ENCODE data around the gene EMP3. TPM values are rescaled to one million over a fixed set of nuclear protein-coding genes. Genes with fewer than 3 reads are reported as not detected.

Gene EMP3
- polyA plus RNA-seq, 4 donors, result 64.9 to 82.5 (median 74.9) TPM

- DNase-seq (ENCODE audit: low read depth in 4 of 4, low spot score in 2 of 4), result no peak
Measured at GRCh38 chr19:48342841-48343540, 17.6 kb downstream of the EMP3 start.

- DNase-seq (ENCODE audit: low read depth in 4 of 4, low spot score in 2 of 4), result no peak
Measured at GRCh38 chr19:48344892-48345291, 19.5 kb downstream of the EMP3 start.

GRCh38 chr19:48346191-48346590 is 20.8 kb downstream of the EMP3 start:
- no peak for DNase-seq (ENCODE audit: low read depth in 4 of 4, low spot score in 2 of 4)

DNA sequence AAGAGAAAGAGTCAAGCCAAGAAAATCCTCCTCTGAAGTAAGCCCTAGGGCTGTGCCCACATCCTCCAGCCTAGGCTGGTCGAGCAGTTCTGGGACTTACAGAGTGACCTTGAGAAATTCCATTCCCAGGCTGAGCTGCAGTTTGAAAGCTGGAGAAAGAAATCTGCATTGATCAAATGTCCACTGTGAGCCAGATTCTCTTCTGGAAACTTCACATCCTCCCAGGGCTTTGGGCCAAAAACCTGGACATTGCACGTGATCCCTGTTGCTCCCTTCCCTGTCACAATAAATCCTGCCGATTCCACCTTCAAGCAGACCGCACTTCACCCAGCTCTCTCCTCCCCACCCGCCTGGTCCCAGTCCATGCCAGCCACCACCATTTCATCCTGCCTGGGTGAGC is 22.7 kb downstream of the EMP3 start:
- no peak for DNase-seq (ENCODE audit: low read depth in 4 of 4, low spot score in 2 of 4)

- no peak for DNase-seq (ENCODE audit: low read depth in 4 of 4, low spot score in 2 of 4)
Measured at GRCh38 chr19:48348737-48349136, 23.4 kb downstream of the EMP3 start.

GRCh38 chr19:48350856-48351255 is 25.5 kb downstream of the EMP3 start:
- no peak for DNase-seq (ENCODE audit: low read depth in 4 of 4, low spot score in 2 of 4)

DNA sequence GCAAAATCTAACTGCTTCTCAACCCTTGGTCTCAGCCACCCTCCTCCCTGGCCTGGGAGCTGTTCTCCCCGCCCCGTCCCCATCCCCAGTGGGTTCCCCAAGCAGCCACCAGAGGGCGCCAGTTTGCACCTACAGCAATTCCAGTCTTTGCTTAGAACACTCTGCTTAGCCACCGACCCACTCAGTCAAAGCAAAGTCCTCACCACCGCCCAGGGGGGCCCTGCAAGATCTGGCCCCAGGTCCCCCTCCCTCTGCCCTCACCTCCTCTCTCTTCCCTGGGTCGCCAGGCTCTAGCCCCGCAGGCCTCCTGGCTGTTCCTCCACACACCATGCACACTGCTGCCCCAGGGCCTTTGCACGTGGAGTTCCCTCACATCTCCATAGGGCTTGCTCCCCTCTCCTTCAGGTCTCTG is 26.0 kb downstream of the EMP3 start:
- no peak for DNase-seq (ENCODE audit: low read depth in 4 of 4, low spot score in 2 of 4)

DNA sequence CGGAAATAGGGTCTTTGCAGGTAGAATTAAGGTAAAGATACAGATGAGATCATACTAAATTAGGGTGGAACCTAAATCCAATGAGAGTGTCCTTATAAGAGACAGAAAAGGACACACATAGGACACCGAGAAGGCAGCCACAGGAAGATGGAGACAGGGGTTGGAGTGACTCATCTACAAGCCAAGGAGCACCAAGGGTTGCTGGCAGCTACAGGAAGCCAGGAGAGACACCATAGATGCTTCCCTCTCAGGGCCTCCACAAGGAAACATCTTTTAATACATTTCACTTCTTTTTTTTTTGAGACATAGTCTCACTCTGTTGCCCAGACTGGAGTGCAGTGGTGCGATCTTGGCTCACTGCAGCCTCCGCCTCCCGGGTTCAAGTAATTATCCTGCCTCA is 28.3 kb downstream of the EMP3 start:
- DNase-seq (ENCODE audit: low read depth in 4 of 4, low spot score in 2 of 4), result no peak

- DNase-seq (ENCODE audit: low read depth in 4 of 4, low spot score in 2 of 4), result no peak
Measured at GRCh38 chr19:48354332-48354992, 29.1 kb downstream of the EMP3 start.

DNA sequence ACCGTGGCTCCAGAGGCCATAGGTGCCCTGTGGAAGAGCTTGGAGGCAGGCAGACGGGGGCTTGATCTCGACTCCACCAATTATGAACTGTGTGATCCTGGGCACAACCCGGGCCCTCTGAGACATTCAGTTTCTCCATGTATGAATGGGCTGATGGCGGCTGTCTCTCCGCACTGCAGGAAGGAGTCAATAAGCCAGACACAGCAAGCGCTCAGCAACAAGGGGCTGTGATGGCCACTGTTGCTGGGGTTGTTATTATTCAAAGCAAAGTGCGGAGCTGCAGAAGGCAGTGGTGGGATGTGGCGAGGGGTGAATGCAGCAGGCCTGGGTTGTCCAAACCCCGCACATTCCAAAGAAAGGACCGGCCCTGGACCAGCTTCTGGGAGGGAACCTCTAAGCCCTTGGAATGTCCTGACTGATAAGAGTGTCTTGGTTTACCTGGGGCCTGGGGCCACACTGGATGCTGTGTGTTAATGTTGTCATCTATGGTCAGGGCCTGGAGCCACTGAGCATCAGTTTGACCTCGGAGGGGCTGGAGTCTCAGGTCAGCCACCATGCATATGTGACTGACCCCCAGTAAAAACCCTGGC is 30.1 kb downstream of the EMP3 start:
- DNase-seq (ENCODE audit: low read depth in 4 of 4, low spot score in 2 of 4), result no peak

GRCh38 chr19:48359123-48359522 is 33.8 kb downstream of the EMP3 start:
- no peak for DNase-seq (ENCODE audit: low read depth in 4 of 4, low spot score in 2 of 4)

- no peak for DNase-seq (ENCODE audit: low read depth in 4 of 4, low spot score in 2 of 4)
Measured at GRCh38 chr19:48361912-48362311, 36.6 kb downstream of the EMP3 start.

DNA sequence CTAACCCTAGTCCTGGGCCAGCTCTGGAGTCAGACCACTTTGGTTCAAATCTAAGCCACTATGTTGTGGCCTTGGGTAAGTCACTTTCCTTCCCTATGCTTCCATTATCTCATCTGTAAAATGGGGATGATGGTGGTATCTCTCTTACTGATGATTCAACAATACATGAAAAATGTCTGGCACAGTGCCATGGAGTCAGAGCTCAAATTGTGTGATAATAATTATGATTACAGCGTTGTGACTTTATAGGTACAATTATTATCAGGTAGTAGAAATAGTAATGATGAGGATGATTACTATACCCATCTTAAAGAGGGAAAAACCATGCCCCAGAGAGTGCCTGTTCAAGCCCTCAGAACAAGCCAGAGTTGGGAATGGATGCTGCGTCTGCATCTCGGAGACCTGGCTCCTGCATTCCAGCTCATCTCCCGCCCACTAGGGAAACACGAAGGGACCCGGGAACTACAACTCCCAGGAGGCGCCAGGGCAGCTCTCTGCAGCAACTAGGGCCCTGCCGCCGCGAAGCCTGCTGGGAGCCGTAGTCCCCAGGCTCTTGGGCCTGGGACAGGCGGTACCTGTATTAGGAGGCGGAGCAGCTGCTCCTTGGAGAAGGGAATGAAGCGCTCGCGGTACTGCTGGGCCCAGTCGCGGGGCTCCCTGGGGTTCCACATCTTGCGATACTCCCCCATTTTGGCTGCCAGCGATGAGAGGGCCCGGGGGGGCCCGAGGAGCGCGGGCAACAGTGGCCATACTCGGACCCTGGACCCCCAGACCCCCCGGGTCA is 37.6 kb downstream of the EMP3 start:
- DNase-seq (ENCODE audit: low read depth in 4 of 4, low spot score in 2 of 4), result peak; percentile 77 to 91 (median 81)

GRCh38 chr19:48363500-48363809 is 38.1 kb downstream of the EMP3 start:
- DNase-seq (ENCODE audit: low read depth in 4 of 4, low spot score in 2 of 4), result peak in 1 of 4 donors; percentile 62

DNA sequence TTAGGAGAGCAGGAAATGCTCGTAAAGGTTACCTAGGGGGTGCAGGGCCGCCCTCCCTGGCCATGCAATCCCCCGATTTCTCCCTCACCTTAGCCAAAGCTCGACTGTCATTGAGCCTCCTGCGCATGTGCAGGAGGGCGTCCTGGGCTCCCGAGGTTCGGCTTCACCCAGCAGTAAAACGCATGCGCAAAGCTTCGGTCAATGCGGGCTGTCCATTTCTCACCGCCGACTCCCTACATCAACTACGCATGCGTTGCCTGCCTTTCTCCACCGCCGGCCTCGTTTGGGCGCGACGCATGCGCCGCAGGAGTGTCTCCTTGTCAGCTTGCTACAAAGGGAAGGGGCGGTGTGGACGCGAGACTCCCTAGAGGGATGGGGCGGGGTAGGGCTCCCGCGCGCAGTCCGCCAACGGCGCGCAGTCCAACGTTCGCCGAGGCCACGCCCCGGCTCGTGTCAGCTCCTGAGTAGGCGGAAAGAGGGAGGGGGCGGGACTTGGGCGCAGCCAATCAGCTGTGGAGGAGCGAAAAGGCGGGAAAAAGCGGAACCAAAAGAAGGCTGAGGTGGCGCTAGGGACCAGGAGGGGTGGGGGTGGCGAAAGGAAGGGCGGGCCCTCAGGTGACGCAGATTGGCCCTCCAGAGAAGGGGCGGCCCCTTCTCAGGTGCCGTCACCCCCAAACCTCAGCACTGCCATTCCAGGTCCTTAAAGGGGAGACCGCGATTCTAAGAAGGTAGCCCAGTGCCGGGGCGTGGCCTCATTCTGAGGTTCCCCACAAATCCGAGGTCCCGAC is 38.7 kb downstream of the EMP3 start, which contains the start of the genes SYNGR4 and TMEM143:
SYNGR4 (plus strand) TSS at position 558 of the 788 bp plus-strand sequence. CDS start 1,476 bp downstream, outside the sequence.
TMEM143 (minus strand) TSS at position 131 of the 788 bp plus-strand sequence; CDS start at position 111, 20 bp downstream.
- DNase-seq (ENCODE audit: low read depth in 4 of 4, low spot score in 2 of 4), result peak; percentile 97 to 100 (median 100)

DNA sequence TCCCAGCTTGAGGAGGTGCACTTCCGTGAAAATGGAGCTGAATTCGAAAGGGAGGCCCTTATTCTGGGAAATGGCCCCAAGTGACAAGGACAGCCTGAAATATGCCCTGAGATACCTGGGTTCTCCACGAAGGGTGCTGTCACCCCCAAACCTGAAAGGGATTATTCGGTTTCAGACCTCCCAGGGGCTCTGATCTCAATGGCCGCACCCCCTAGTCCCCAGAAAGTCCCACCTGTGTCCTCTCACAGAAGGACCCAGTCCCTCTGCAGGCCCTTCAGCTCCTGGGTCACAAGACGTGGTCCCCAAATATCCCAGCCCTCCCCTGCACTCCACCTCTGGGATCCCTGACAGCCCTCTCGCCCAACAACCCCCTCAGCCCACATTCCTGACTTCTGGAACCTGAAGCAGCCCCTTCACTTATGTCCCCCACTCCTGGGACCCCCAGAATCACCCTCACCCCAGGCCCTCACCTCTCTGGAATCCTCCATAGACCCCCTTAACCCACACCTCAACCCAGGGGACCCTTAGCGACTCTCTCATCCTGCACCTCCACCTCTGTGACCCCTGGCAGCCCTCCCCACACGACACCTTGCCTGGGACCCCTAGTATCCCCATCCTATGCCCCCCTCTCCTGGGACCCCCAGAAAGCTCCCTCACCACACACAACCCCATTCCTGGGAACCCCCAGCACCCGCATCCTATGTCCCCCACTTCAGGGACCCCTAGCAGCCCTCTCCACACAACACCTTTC is 39.4 kb downstream of the EMP3 start:
- DNase-seq (ENCODE audit: low read depth in 4 of 4, low spot score in 2 of 4), result no peak

DNA sequence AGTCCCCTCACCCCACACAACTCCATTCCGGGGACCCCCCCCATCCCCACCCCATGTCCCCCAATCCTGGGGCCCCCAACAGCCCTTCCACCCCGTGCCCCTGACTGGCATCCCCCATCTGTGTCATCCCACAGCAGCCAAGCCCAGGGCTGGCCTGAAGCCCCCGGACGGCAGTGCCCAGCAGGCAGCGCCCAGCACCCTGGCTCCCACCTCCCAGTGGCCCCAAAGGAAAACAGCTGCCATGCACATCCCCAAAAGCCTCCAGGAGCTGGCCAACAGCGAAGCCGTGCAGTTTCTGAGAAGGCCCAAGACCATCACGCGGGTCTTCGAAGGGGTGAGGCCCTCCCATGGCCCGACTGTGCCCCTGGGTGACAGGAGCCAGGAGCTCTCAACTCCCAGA is 40.2 kb downstream of the EMP3 start:
- no peak for DNase-seq (ENCODE audit: low read depth in 4 of 4, low spot score in 2 of 4)

DNA sequence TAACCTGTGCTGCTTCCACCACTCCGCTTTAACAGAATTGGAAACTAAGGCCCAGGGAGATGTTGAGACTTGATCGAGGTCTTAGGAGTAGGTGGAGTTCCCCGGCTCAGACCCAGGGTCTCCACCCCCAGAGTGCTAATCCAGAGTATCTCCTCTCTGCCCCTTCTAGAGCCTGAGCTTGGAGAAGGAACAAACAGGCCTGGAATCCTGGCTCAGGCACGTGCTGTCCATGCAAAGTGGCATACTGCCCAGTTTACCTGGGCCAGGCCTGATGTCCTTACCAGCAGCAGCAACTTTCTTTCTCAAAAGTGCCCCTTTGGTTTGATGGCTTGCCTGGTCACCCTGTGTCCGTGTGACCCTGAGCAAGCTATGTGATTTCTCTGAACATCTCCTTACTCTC is 42.5 kb downstream of the EMP3 start:
- DNase-seq (ENCODE audit: low read depth in 4 of 4, low spot score in 2 of 4), result no peak

GRCh38 chr19:48368936-48369335 is 43.6 kb downstream of the EMP3 start:
- DNase-seq (ENCODE audit: low read depth in 4 of 4, low spot score in 2 of 4), result no peak

GRCh38 chr19:48370955-48371354 is 45.6 kb downstream of the EMP3 start:
- DNase-seq (ENCODE audit: low read depth in 4 of 4, low spot score in 2 of 4), result no peak

Measured in left renal cortex interstitium (tissue), 4 donors.